Psoas muscle (tissue), 8 donors: ENCODE measurements around the gene MSH4. TPM values are rescaled to one million over a fixed set of nuclear protein-coding genes. Genes with fewer than 3 reads are reported as not detected.
"Not testable (repeated sequence)": the region's sequence is repeated elsewhere in the genome, so short reads cannot be mapped to it uniquely, and the experiment has no call there.

Experiments
- ATAC-seq, 4 donors: fragments of 200-7000 bp; cut with Tn5 transposase; one replicate each; pipeline ENCODE4 v1.9.1; 2020; ENCODE audit warnings: moderate library complexity in 3 of 4, mild to moderate bottlenecking in 2 of 4
- DNase-seq, 2 donors: peaks; one replicate each; pipeline ENCODE4 v3.0.0-alpha.2; 2020
- H3K27ac ChIP-seq: fragments of 200-600 bp; one replicate; pipeline ENCODE4 v1.8.0; 2022
- H3K27me3 ChIP-seq, 3 donors: fragments of 200-600 bp in 1 of 3; one replicate each; pipeline versions ENCODE4 v1.6.1 to v1.8.0; 2013 to 2022; ENCODE audit warnings: low read length in 2 of 3, mild to moderate bottlenecking in 2 of 3, moderate library complexity in 1 of 3; ENCODE audit not compliant: insufficient read depth in 3 of 3
- H3K36me3 ChIP-seq, 2 donors: fragments of 200-600 bp in 1 of 2; one replicate each; pipeline versions ENCODE4 v1.6.1 to v1.8.0; 2013 to 2022; ENCODE audit warnings: low read depth in 1 of 2, mild to moderate bottlenecking in 1 of 2, moderate library complexity in 1 of 2; ENCODE audit not compliant: insufficient read depth in 1 of 2
- H3K4me1 ChIP-seq: fragments of 200-600 bp; one replicate; pipeline ENCODE4 v1.8.0; 2022
- H3K4me3 ChIP-seq: fragments of 200-600 bp; one replicate; pipeline ENCODE4 v1.8.0; 2022; ENCODE audit warnings: mild to moderate bottlenecking
- H3K9me3 ChIP-seq: fragments of 200-600 bp; one replicate; pipeline ENCODE4 v1.8.0; 2022
- WGBS, 3 donors: extraction: QIAGEN DNeasy Blood & Tissue Kit; methylation state at CpG; one replicate each; pipeline versions ENCODE4 v1.1.6 to v1.1.7; 2013; 5-methylcytosine and 5-hydroxymethylcytosine counted together
- intact Hi-C, 2 donors: fragments of 100-400 bp; cut with DNase I; formaldehyde crosslinking; loops; one replicate each; pipeline versions ENCODE4 v1.11.0 to v1.14.2; 2022
- polyA plus RNA-seq, 3 donors: library from polyadenylated mRNA; stranded (reverse); fragments of 200-250 nt; gene quantifications; one replicate each; pipeline ENCODE4 v1.2.3, GENCODE V29; 2013
- total RNA-seq, 4 donors: library from RNA; stranded (reverse); fragmentation: NEBNext Ultra II Directional in 2 of 4; extraction: Animal tissue kit (Norgen Biotek cat#: 25700) in 2 of 4; gene quantifications; one replicate each; pipeline versions ENCODE4 v1.2.1 to v1.2.4, GENCODE V29; 2021 to 2023
- TF ChIP-seq, protein P1 (sequence below): fragments of 200-600 bp; IDR thresholded peaks from one replicate; pipeline ENCODE4 v1.8.0; 2022; ENCODE audit warnings: antibody characterized with exemption
- donor health status: healthy with polysubstance abuse.
- donor health status: DM: no; HTN: no; CAD: no; lungs with moderate emphysema.
- donor health status: Bipolar disorder and iron deficiency.
- donor health status: healthy.
- donor health status: DM: yes; HTN: yes; CAD: no.
- donor health status: DM: no; HTN: no; CAD: no.
- donor health status: DM: no; HTN: no; CAD: no.
- donor health status: DM: yes; HTN: yes; CAD: no.

Gene MSH4
- total and polyA plus RNA-seq, 7 donors = 0.11 to 1.0 (median 0.74) TPM

GRCh38 chr1:75768016-75768415, 28.7 kb upstream of the MSH4 start:
- no peak overlapping the region for H3K4me3 ChIP-seq
- TF ChIP-seq, protein P1, sequence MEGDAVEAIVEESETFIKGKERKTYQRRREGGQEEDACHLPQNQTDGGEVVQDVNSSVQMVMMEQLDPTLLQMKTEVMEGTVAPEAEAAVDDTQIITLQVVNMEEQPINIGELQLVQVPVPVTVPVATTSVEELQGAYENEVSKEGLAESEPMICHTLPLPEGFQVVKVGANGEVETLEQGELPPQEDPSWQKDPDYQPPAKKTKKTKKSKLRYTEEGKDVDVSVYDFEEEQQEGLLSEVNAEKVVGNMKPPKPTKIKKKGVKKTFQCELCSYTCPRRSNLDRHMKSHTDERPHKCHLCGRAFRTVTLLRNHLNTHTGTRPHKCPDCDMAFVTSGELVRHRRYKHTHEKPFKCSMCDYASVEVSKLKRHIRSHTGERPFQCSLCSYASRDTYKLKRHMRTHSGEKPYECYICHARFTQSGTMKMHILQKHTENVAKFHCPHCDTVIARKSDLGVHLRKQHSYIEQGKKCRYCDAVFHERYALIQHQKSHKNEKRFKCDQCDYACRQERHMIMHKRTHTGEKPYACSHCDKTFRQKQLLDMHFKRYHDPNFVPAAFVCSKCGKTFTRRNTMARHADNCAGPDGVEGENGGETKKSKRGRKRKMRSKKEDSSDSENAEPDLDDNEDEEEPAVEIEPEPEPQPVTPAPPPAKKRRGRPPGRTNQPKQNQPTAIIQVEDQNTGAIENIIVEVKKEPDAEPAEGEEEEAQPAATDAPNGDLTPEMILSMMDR = no peak
- H3K9me3 ChIP-seq = no peaks in the 10 kb centered on the region
- 81 to 91% (median 90%) methylated on average over 1 of the region's 1 CpG for WGBS, 3 donors
- no peak overlapping the region for H3K27ac ChIP-seq
- no peaks in the 10 kb centered on the region for H3K27me3 ChIP-seq
- DNase-seq (no peak), ATAC-seq (no peak)
- H3K4me1 ChIP-seq = no peaks in the 10 kb centered on the region
- H3K36me3 ChIP-seq = peaks cover 0 to 8% of the 10 kb centered on the region in 2 donors
- intact Hi-C loops = no loop called here

GRCh38 chr1:75770761-75771160, 25.9 kb upstream of the MSH4 start:
- DNase-seq (no peak), ATAC-seq (no peak)
- intact Hi-C loops = no loop called here
- Histone ChIP-seq H3K27ac (no peak overlapping the region), H3K9me3 (no peaks in the 10 kb centered on the region), H3K27me3 (no peaks in the 10 kb centered on the region), H3K36me3 (no peaks in the 10 kb centered on the region), H3K4me3 (no peak overlapping the region), H3K4me1 (no peaks in the 10 kb centered on the region)
- TF ChIP-seq, protein P1 = no peak
- WGBS, 3 donors = 73 to 79% (median 75%) methylated on average over 1 of the region's 1 CpG

DNA sequence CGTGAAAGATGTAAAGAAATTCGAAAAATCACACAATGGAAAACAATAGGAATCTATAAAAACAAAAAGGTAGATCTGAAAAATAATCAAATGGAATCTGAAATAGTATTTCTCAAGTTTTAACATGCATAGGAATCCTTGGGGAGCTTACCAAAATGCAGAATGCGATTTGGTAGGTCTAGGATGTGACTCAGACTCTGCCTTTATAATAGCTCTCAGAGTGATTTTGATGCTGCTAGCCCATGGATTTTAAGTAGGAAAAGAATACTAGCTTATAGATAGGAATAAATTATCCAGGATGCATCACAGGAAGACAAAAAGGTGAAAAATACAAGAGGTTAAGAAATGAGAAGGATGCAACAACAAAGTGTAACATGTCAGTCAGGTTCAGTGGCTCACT, 24.7 kb upstream of the MSH4 start:
- Histone ChIP-seq H3K36me3 (no peaks in the 10 kb centered on the region), H3K4me1 (no peaks in the 10 kb centered on the region), H3K4me3 (no peak overlapping the region), H3K27me3 (no peaks in the 10 kb centered on the region), H3K27ac (no peak overlapping the region), H3K9me3 (no peaks in the 10 kb centered on the region)
- WGBS, 3 donors = 72 to 73% (median 73%) methylated on average over 3 of the region's 3 CpGs
- DNase-seq (no peak), ATAC-seq (no peak)
- intact Hi-C loops = no loop called here
- TF ChIP-seq, protein P1 = no peak

- H3K4me3 ChIP-seq, H3K27me3 ChIP-seq, DNase-seq, H3K9me3 ChIP-seq, H3K36me3 ChIP-seq, intact Hi-C loops, H3K4me1 ChIP-seq, H3K27ac ChIP-seq, ATAC-seq: not testable (repeated sequence)
- 72 to 98% (median 88%) methylated on average over 4 of the region's 4 CpGs for WGBS, 3 donors
Measured at GRCh38 chr1:75777812-75778211, 18.9 kb upstream of the MSH4 start.

GRCh38 chr1:75778694-75779093, 18.0 kb upstream of the MSH4 start:
- 84 to 85% (median 84%) methylated on average over 5 of the region's 5 CpGs for WGBS, 3 donors

DNA sequence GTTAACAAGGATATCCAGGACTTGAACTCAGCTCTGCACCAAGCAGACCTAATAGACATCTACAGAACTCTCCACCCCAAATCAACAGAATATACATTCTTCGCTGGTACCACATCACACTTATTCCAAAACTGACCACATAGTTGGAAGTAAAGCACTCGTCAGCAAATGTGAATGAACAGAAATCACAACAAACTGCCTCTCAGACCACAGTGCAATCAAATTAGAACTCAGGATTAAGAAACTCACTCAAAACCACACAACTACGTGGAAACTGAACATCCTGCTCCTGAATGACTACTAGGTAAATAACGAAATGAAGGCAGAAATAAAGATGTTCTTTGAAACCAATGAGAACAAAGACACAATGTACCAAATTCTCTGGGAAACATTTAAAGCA, 16.5 kb upstream of the MSH4 start:
- H3K27me3 ChIP-seq, intact Hi-C loops, H3K4me3 ChIP-seq, H3K27ac ChIP-seq, ATAC-seq, H3K36me3 ChIP-seq, H3K9me3 ChIP-seq, H3K4me1 ChIP-seq, DNase-seq: not testable (repeated sequence)
- WGBS, 3 donors = 73 to 82% (median 77%) methylated on average over 4 of the region's 4 CpGs

More at GRCh38 chr1:75778694-75779093, 18.0 kb upstream of the MSH4 start:
- DNase-seq, H3K9me3 ChIP-seq, intact Hi-C loops, H3K4me3 ChIP-seq, H3K4me1 ChIP-seq, H3K27ac ChIP-seq, H3K36me3 ChIP-seq, ATAC-seq, H3K27me3 ChIP-seq: not testable (repeated sequence)

- not testable (repeated sequence) for ATAC-seq, H3K9me3 ChIP-seq, H3K4me3 ChIP-seq, H3K27ac ChIP-seq, H3K27me3 ChIP-seq, DNase-seq
- 82 to 96% (median 93%) methylated on average over 4 of the region's 4 CpGs for WGBS, 3 donors
- intact Hi-C loops = loop anchor here in 1 of 2 donors (2.0 kb wide), 1 partner anchor 61 kb away; no protein-coding TSS in a partner anchor
- peaks cover 0 to 17% of the 10 kb centered on the region in 2 donors for H3K36me3 ChIP-seq
- H3K4me1 ChIP-seq = peaks cover 15% of the 10 kb centered on the region
Measured at GRCh38 chr1:75783920-75784319, 12.8 kb upstream of the MSH4 start.
